ENCODE data around the gene ACTL6B. TPM values are rescaled to one million over a fixed set of nuclear protein-coding genes. Genes with fewer than 3 reads are reported as not detected.

ACTL6B gene
- total and polyA plus RNA-seq, 2 of the 13 experiments (the other 11 are each of a cell fraction or from before 2014, with no cell fraction given), result not detected

DNA sequence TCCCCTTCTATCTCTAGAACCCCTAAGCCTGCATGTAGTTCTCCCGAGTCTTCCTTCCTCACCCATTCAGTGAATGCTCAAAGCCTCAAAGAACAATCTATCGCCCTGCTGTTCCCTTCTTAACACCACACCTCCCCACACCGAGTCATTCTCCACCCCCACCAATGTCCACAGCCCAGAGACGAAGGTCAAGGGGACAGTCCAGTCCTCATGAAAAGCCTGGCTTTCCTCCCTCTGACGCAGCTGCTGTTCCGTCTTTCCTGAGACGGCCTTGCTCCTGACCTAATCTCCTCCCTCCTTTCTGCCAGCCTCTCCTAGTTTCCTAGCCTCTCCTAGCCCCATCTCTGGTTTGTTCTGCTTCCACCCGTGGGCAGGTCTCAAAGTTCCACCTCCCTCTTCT, 34.7 kb downstream of the ACTL6B start:
- Histone ChIP-seq H3K36me3 (replicated peaks in 1 of 2; ENCODE audit: control insufficient read depth in 1 of 2, insufficient read depth in 2 of 2, low read length in 2 of 2) (peaks cover 0 to 4% of the 10 kb centered on the region in 2 experiments; a peak in 2 of 5 replicates), H3K4me1 (ENCODE audit: insufficient read depth, low read length) (peaks cover 21% of the 10 kb centered on the region), H3K79me2 (ENCODE audit: insufficient read depth, low read length) (no peaks in the 10 kb centered on the region), H3K27me3 (ENCODE audit: control insufficient read depth in 1 of 2, insufficient read depth in 2 of 2, low read length in 2 of 2) (no peaks in the 10 kb centered on the region), H2AFZ (ENCODE audit: low read length) (no peak overlapping the region), H3K4me3 (replicated peaks in 1 of 3; ENCODE audit: insufficient read depth in 1 of 3, low read depth in 2 of 3, low read length in 3 of 3) (no peak overlapping the region), H3K9me3 (ENCODE audit: low read length) (no peaks in the 10 kb centered on the region), H3K4me2 (ENCODE audit: low read depth, low read length) (peak overlapping the region; percentile 37), H3K9ac (ENCODE audit: insufficient read depth, low read depth, low read length) (no peak overlapping the region), H3K27ac (ENCODE audit: extremely low read length, insufficient read depth, low read length) (peak overlapping the region; percentile 50), H4K20me1 (ENCODE audit: insufficient read depth, low read length) (no peaks in the 10 kb centered on the region)
- POLR2A ChIA-PET, result interaction anchor here (1.0 to 2.7 kb wide), 9 partner anchors 9 to 84 kb away, joined by 3 to 20 read pairs (median 4); partner anchors contain the start of genes FBXO24, LRCH4, MOSPD3 and POP7
- CTCF ChIA-PET (ENCODE audit: low intra/inter-chr PET ratio, low total read pairs), result no interaction called here
- 8% methylated on average over 8 of the region's 8 CpGs for WGBS (ENCODE audit: low lambda C conversion rate)
- intact Hi-C loops (cut with micrococcal nuclease; ENCODE audit: unreplicated experiment) (no loop called here), in situ Hi-C loops (cut with HindIII; ENCODE audit: extremely low pct_ligation_motif_present, low pct_unique_long_range_greater_than_20kb) (no loop called here)
- ATAC-seq (peak; percentile 82), DNase-seq (ENCODE audit: low spot score) (peak; percentile 41), FAIRE-seq (peak; percentile 56)
- no TSS peak for BruUV-seq (replicated peaks)
- TF ChIP-seq RARA (CRISPR knock-in tag; IDR thresholded peaks at IDR 0.05) (peak; percentile 60), FOSL2 (CRISPR knock-in tag; IDR thresholded peaks at IDR 0.05) (peak; percentile 35; the same call in 1 of the 2 replicates), NR2F6 (IDR thresholded peaks at IDR 0.05) (0 out of 2 replicates have a peak, but pooled peaks have one; percentile 7), NR2F6 (CRISPR knock-in tag; IDR thresholded peaks at IDR 0.05) (peak; percentile 74), EP300 (IDR thresholded peaks at IDR 0.05; ENCODE audit: low read depth in 2 of 2, low read length in 2 of 2) (peak in 1 of 2 experiments; percentile 31; a peak in 1 of 4 replicates), EP300 (CRISPR knock-in tag; IDR thresholded peaks at IDR 0.05; ENCODE audit: borderline replicate concordance) (no peak), CREM (IDR thresholded peaks at IDR 0.05) (0 out of 2 replicates have a peak, but pooled peaks have one; percentile 12), CREM (CRISPR knock-in tag; IDR thresholded peaks at IDR 0.05) (no peak), FOXA3 (CRISPR knock-in tag; IDR thresholded peaks at IDR 0.05) (peak; percentile 59), ZNF556 (CRISPR knock-in tag; IDR thresholded peaks at IDR 0.05; ENCODE audit: borderline replicate concordance) (no peak), ARID5B (CRISPR knock-in tag; IDR thresholded peaks at IDR 0.05) (peak; percentile 11; the same call in 1 of the 2 replicates), FOXA1 (IDR thresholded peaks at IDR 0.05) (0 out of 2 replicates have a peak, but pooled peaks have one; percentile 27), FOXA1 (CRISPR knock-in tag; IDR thresholded peaks at IDR 0.05) (peak; percentile 75), POLR2A (IDR thresholded peaks at IDR 0.05; ENCODE audit: insufficient read depth in 1 of 2, low read depth in 2 of 2, low read length in 2 of 2) (0 out of 4 replicates have a peak, but pooled peaks of 1 of the 2 experiments have one; percentile 14), FUBP1 (CRISPR knock-in tag; IDR thresholded peaks at IDR 0.05; ENCODE audit: borderline replicate concordance) (no peak), TAF1 (CRISPR knock-in tag; IDR thresholded peaks at IDR 0.05) (no peak)
- TF ChIP-seq, protein P1, sequence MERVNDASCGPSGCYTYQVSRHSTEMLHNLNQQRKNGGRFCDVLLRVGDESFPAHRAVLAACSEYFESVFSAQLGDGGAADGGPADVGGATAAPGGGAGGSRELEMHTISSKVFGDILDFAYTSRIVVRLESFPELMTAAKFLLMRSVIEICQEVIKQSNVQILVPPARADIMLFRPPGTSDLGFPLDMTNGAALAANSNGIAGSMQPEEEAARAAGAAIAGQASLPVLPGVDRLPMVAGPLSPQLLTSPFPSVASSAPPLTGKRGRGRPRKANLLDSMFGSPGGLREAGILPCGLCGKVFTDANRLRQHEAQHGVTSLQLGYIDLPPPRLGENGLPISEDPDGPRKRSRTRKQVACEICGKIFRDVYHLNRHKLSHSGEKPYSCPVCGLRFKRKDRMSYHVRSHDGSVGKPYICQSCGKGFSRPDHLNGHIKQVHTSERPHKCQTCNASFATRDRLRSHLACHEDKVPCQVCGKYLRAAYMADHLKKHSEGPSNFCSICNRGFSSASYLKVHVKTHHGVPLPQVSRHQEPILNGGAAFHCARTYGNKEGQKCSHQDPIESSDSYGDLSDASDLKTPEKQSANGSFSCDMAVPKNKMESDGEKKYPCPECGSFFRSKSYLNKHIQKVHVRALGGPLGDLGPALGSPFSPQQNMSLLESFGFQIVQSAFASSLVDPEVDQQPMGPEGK (CRISPR knock-in tag; IDR thresholded peaks at IDR 0.05), result peak; percentile 53
- TF ChIP-seq, protein P2, sequence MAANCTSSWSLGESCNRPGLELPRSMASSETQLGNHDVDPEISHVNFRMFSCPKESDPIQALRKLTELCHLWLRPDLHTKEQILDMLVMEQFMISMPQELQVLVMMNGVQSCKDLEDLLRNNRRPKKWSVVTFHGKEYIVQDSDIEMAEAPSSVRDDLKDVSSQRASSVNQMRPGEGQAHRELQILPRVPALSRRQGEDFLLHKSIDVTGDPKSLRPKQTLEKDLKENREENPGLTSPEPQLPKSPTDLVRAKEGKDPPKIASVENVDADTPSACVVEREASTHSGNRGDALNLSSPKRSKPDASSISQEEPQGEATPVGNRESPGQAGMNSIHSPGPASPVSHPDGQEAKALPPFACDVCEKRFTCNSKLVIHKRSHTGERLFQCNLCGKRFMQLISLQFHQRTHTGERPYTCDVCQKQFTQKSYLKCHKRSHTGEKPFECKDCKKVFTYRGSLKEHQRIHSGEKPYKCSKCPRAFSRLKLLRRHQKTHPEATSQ (CRISPR knock-in tag; IDR thresholded peaks at IDR 0.05; ENCODE audit: borderline replicate concordance), result no peak
